Occipital lobe (tissue), 2 donors: ENCODE data around the gene NUBP1. TPM values are rescaled to one million over a fixed set of nuclear protein-coding genes. Genes with fewer than 3 reads are reported as not detected.
"Not testable (repeated sequence)": the region's sequence is repeated elsewhere in the genome, so short reads cannot be mapped to it uniquely, and the experiment has no call there.

Experiments used
- DNase-seq: peaks from one replicate; lab custom pipeline; 2025; lab: John Stamatoyannopoulos, UW
- total RNA-seq: library from RNA; depleted of rRNA; stranded (reverse); fragments of >200 nt; gene quantifications from one replicate; pipeline ENCODE4 v1.2.3, GENCODE V29; 2014

Gene NUBP1
- total RNA-seq, 1 donor from 2014 or later = 12.3 TPM

- no peak for DNase-seq
These were observed 7.7 kb downstream of the NUBP1 start for GRCh38 chr16:10751291-10751697.

GRCh38 chr16:10752843-10753523 is 9.3 kb downstream of the NUBP1 start:
- peak; percentile 10 for DNase-seq

- DNase-seq = no peak
These were observed 10.0 kb downstream of the NUBP1 start for GRCh38 chr16:10753670-10754069.

GRCh38 chr16:10754941-10755340 is 11.3 kb downstream of the NUBP1 start:
- no peak for DNase-seq

- DNase-seq = no peak
These were observed 12.9 kb downstream of the NUBP1 start for GRCh38 chr16:10756574-10756973.

- DNase-seq = no peak
These were observed 17.2 kb downstream of the NUBP1 start for GRCh38 chr16:10760858-10761257.

GRCh38 chr16:10761373-10761772 is 17.7 kb downstream of the NUBP1 start:
- no peak for DNase-seq

- no peak for DNase-seq
These were observed 18.8 kb downstream of the NUBP1 start for GRCh38 chr16:10762336-10763016.

GRCh38 chr16:10763456-10763855 is 19.8 kb downstream of the NUBP1 start:
- DNase-seq = no peak

GRCh38 chr16:10765772-10766171 is 22.1 kb downstream of the NUBP1 start:
- DNase-seq = no peak

- DNase-seq = no peak
These were observed 23.5 kb downstream of the NUBP1 start for GRCh38 chr16:10767127-10767526.

- DNase-seq = no peak
These were observed 25.7 kb downstream of the NUBP1 start for GRCh38 chr16:10769381-10769780.

GRCh38 chr16:10770907-10771306 is 27.3 kb downstream of the NUBP1 start:
- DNase-seq = no peak

GRCh38 chr16:10776280-10776679 is 32.6 kb downstream of the NUBP1 start:
- no peak for DNase-seq

GRCh38 chr16:10776923-10777322 is 33.3 kb downstream of the NUBP1 start:
- not testable (repeated sequence) for DNase-seq

GRCh38 chr16:10777356-10777755 is 33.7 kb downstream of the NUBP1 start:
- no peak for DNase-seq

- DNase-seq = not testable (repeated sequence)
These were observed 36.3 kb downstream of the NUBP1 start for GRCh38 chr16:10779908-10780307.

- no peak for DNase-seq
These were observed 37.0 kb downstream of the NUBP1 start for GRCh38 chr16:10780628-10781027.

GRCh38 chr16:10782628-10783027 is 39.0 kb downstream of the NUBP1 start:
- DNase-seq = no peak

GRCh38 chr16:10787304-10787703 is 43.7 kb downstream of the NUBP1 start:
- DNase-seq = no peak

- DNase-seq = not testable (repeated sequence)
These were observed 45.0 kb downstream of the NUBP1 start for GRCh38 chr16:10788630-10789029.

GRCh38 chr16:10791048-10791447 is 47.4 kb downstream of the NUBP1 start:
- no peak for DNase-seq

GRCh38 chr16:10799736-10800135 is 56.1 kb downstream of the NUBP1 start:
- DNase-seq = no peak
